GM18526 (cell line): ENCODE measurements around the gene PELI2.

ENCODE experiments used
- POLR2A ChIP-seq: IDR thresholded peaks from 3 replicates; pipeline ENCODE4 v1.6.1; 2011; ENCODE audit not compliant: insufficient read length; ENCODE audit errors: extremely low read depth

The PELI2 gene

GRCh38 chr14:56131004-56131864 is 13.0 kb downstream of the PELI2 start:
- TF ChIP-seq POLR2A = no peak

GRCh38 chr14:56131865-56132833 is 13.9 kb downstream of the PELI2 start:
- no peak for TF ChIP-seq POLR2A

GRCh38 chr14:56133547-56133946 is 15.3 kb downstream of the PELI2 start:
- TF ChIP-seq POLR2A = no peak

GRCh38 chr14:56135001-56135400 is 16.8 kb downstream of the PELI2 start:
- TF ChIP-seq POLR2A = no peak

GRCh38 chr14:56135668-56136067 is 17.5 kb downstream of the PELI2 start:
- TF ChIP-seq POLR2A = no peak

- TF ChIP-seq POLR2A = no peak
Observed at GRCh38 chr14:56136571-56137452, 18.6 kb downstream of the PELI2 start.

- TF ChIP-seq POLR2A = no peak
Observed at GRCh38 chr14:56137453-56137807, 19.2 kb downstream of the PELI2 start.

- no peak for TF ChIP-seq POLR2A
Observed at GRCh38 chr14:56137849-56138248, 19.6 kb downstream of the PELI2 start.

GRCh38 chr14:56138928-56139327 is 20.7 kb downstream of the PELI2 start:
- TF ChIP-seq POLR2A = no peak

- TF ChIP-seq POLR2A = no peak
Observed at GRCh38 chr14:56142314-56142713, 24.1 kb downstream of the PELI2 start.

GRCh38 chr14:56143025-56143424 is 24.8 kb downstream of the PELI2 start:
- TF ChIP-seq POLR2A = no peak

- TF ChIP-seq POLR2A = no peak
Observed at GRCh38 chr14:56144176-56144575, 26.0 kb downstream of the PELI2 start.

- TF ChIP-seq POLR2A = no peak
Observed at GRCh38 chr14:56145181-56145769, 27.1 kb downstream of the PELI2 start.

- TF ChIP-seq POLR2A = no peak
Observed at GRCh38 chr14:56145965-56146364, 27.8 kb downstream of the PELI2 start.

GRCh38 chr14:56147449-56147848 is 29.2 kb downstream of the PELI2 start:
- TF ChIP-seq POLR2A = no peak
